ENCODE measurements around the gene WWTR1.

The WWTR1 gene

GRCh38 chr3:149560001-149560400 is 97.8 kb downstream of the WWTR1 start:
- no peak for DNase-seq

- DNase-seq: no peak
Measured at GRCh38 chr3:149559525-149559924, 98.3 kb downstream of the WWTR1 start.

- DNase-seq: no peak
Measured at GRCh38 chr3:149555927-149556326, 101.9 kb downstream of the WWTR1 start.

GRCh38 chr3:149554826-149555225 is 103.0 kb downstream of the WWTR1 start:
- no peak for DNase-seq

- DNase-seq: no peak
Measured at GRCh38 chr3:149553781-149554451, 103.9 kb downstream of the WWTR1 start.

GRCh38 chr3:149552700-149553099 is 105.1 kb downstream of the WWTR1 start:
- no peak for DNase-seq

GRCh38 chr3:149551500-149551899 is 106.3 kb downstream of the WWTR1 start:
- DNase-seq: no peak

- no peak for DNase-seq
Measured at GRCh38 chr3:149548669-149549065, 109.2 kb downstream of the WWTR1 start.

GRCh38 chr3:149547954-149548668 is 109.7 kb downstream of the WWTR1 start:
- DNase-seq: no peak

- no peak for DNase-seq
Measured at GRCh38 chr3:149547413-149547812, 110.4 kb downstream of the WWTR1 start.

GRCh38 chr3:149545049-149545448 is 112.8 kb downstream of the WWTR1 start:
- no peak for DNase-seq

GRCh38 chr3:149542375-149543312 is 115.2 kb downstream of the WWTR1 start:
- DNase-seq: no peak

- DNase-seq: no peak
Measured at GRCh38 chr3:149541091-149541491, 116.7 kb downstream of the WWTR1 start.

GRCh38 chr3:149538371-149538770 is 119.5 kb downstream of the WWTR1 start:
- no peak for DNase-seq

- DNase-seq: no peak
Measured at GRCh38 chr3:149536429-149536828, 121.4 kb downstream of the WWTR1 start.

GRCh38 chr3:149535333-149535685 is 122.5 kb downstream of the WWTR1 start:
- no peak for DNase-seq

GRCh38 chr3:149534671-149535332 is 123.0 kb downstream of the WWTR1 start:
- DNase-seq: no peak

- no peak for DNase-seq
Measured at GRCh38 chr3:149534082-149534481, 123.7 kb downstream of the WWTR1 start.

GRCh38 chr3:149532489-149533180 is 125.2 kb downstream of the WWTR1 start:
- no peak for DNase-seq

GRCh38 chr3:149529099-149529498 is 128.7 kb downstream of the WWTR1 start:
- no peak for DNase-seq

GRCh38 chr3:149528340-149528650 is 129.5 kb downstream of the WWTR1 start:
- DNase-seq: no peak

GRCh38 chr3:149527531-149528339 is 130.1 kb downstream of the WWTR1 start:
- DNase-seq: no peak
